IMR-90 (cell line): ENCODE results near the gene C1QTNF1. TPM values are rescaled to one million over a fixed set of nuclear protein-coding genes. Genes with fewer than 3 reads are reported as not detected.

ENCODE experiments used
- ATAC-seq: fragments of 200-7000 bp; cut with Tn5 transposase; 2 replicates; pipeline ENCODE4 v1.9.1; 2020; ENCODE audit warnings: low read depth, mild to moderate bottlenecking, moderate library complexity
- BruUV-seq: library from RNA; stranded (reverse); fragments of 400-500 nt; replicated peaks from 2 replicates; lab custom pipeline; 2021; lab: Mats Ljungman, UMichigan
- CTCF ChIA-PET: fragments of 300-600 bp; formaldehyde crosslinking; extraction: SDS; loops from one replicate; lab custom pipeline; 2021; ENCODE audit warnings: antibody characterized with exemption; lab: Yijun Ruan, JAX
- POLR2A ChIA-PET: fragments of 300-600 bp; sonication (Branson Sonifier 250); formaldehyde crosslinking; loops from one replicate; lab custom pipeline; 2022; ENCODE audit warnings: antibody characterized with exemption; ENCODE audit not compliant: unreplicated experiment; lab: Charles Lee
- DNase-seq: peaks from one replicate; pipeline ENCODE4 v3.0.0; 2013
- H2AFZ ChIP-seq: replicated peaks from 2 replicates; pipeline ENCODE3; 2013; ENCODE audit warnings: low read length, mild to moderate bottlenecking; ENCODE audit not compliant: poor library complexity
- H2AK5ac ChIP-seq: 2 replicates; pipeline ENCODE4 v1.6.1; 2013; ENCODE audit warnings: low read depth, low read length, inconsistent platforms
- H2AK9ac ChIP-seq: replicated peaks from 2 replicates; pipeline ENCODE3; 2013; ENCODE audit warnings: mild to moderate bottlenecking, low read depth, low read length, moderate library complexity; ENCODE audit not compliant: poor library complexity
- H2BK120ac ChIP-seq: 2 replicates; pipeline ENCODE4 v1.6.1; 2013; ENCODE audit warnings: low read depth, low read length, inconsistent platforms
- H2BK15ac ChIP-seq: 3 replicates; pipeline ENCODE4 v1.6.1; 2013; ENCODE audit warnings: low read depth, low read length, inconsistent platforms
- H2BK20ac ChIP-seq: 2 replicates; pipeline ENCODE4 v1.6.1; 2013; ENCODE audit warnings: low read depth, mild to moderate bottlenecking, inconsistent platforms, low read length, moderate library complexity
- H2BK5ac ChIP-seq: 2 replicates; pipeline ENCODE4 v1.6.1; 2013; ENCODE audit warnings: mild to moderate bottlenecking, low read depth, low read length, inconsistent platforms; ENCODE audit not compliant: poor library complexity, severe bottlenecking
- H3K14ac ChIP-seq: replicated peaks from 2 replicates; pipeline ENCODE4 v1.6.1; 2013; ENCODE audit warnings: low read depth, low read length, inconsistent platforms
- H3K18ac ChIP-seq: 2 replicates; pipeline ENCODE4 v1.6.1; 2013; ENCODE audit warnings: low read depth, low read length, control low read depth
- H3K23ac ChIP-seq: 2 replicates; pipeline ENCODE4 v1.6.1; 2013; ENCODE audit warnings: low read depth, low read length, inconsistent platforms
- H3K27ac ChIP-seq: 2 replicates; pipeline ENCODE4 v1.5.1; 2013; ENCODE audit warnings: mild to moderate bottlenecking, control low read depth, low read length; ENCODE audit not compliant: insufficient read depth
- H3K27me3 ChIP-seq: 2 replicates; pipeline ENCODE4 v1.6.1; 2013; ENCODE audit warnings: low read length; ENCODE audit not compliant: control insufficient read depth, insufficient read depth
- H3K36me3 ChIP-seq: 2 replicates; pipeline ENCODE4 v1.6.1; 2013; ENCODE audit warnings: low read length, mixed read lengths; ENCODE audit not compliant: control insufficient read depth, insufficient read depth
- H3K4ac ChIP-seq: 2 replicates; pipeline ENCODE4 v1.6.1; 2013; ENCODE audit warnings: low read depth, low read length, inconsistent platforms
- H3K4me1 ChIP-seq: 2 replicates; pipeline ENCODE4 v1.6.1; 2013; ENCODE audit warnings: low read length, mixed read lengths; ENCODE audit not compliant: control insufficient read depth, insufficient read depth
- H3K4me2 ChIP-seq: 2 replicates; pipeline ENCODE4 v1.6.1; 2013; ENCODE audit warnings: low read depth, mild to moderate bottlenecking, control low read depth, low read length, moderate library complexity
- H3K4me3 ChIP-seq: 2 replicates; pipeline ENCODE4 v1.5.1; 2013; ENCODE audit warnings: low read depth, mild to moderate bottlenecking, control low read depth, low read length, moderate library complexity; ENCODE audit not compliant: insufficient read depth
- H3K56ac ChIP-seq: 2 replicates; pipeline ENCODE4 v1.6.1; 2013; ENCODE audit warnings: low read length, inconsistent platforms; ENCODE audit not compliant: insufficient read depth; ENCODE audit errors: extremely low read depth
- H3K79me1 ChIP-seq, 2 experiments: 2 replicates each; pipeline ENCODE4 v1.6.1; 2013; ENCODE audit warnings: low read length in 2 of 2, inconsistent platforms in 1 of 2, low read depth in 1 of 2
- H3K9ac ChIP-seq: 2 replicates; pipeline ENCODE4 v1.6.1; 2013; ENCODE audit warnings: low read depth, low read length, control low read depth
- H3K9me1 ChIP-seq: 2 replicates; pipeline ENCODE4 v1.6.1; 2013; ENCODE audit warnings: low read length, inconsistent platforms; ENCODE audit not compliant: insufficient read depth
- H3K9me3 ChIP-seq: 2 replicates; pipeline ENCODE4 v1.6.1; 2013; ENCODE audit warnings: low read length; ENCODE audit not compliant: control insufficient read depth, insufficient read depth
- H4K20me1 ChIP-seq: 2 replicates; pipeline ENCODE4 v1.6.1; 2013; ENCODE audit warnings: low read length, inconsistent platforms; ENCODE audit not compliant: insufficient read depth
- H4K5ac ChIP-seq: 2 replicates; pipeline ENCODE4 v1.6.1; 2013; ENCODE audit warnings: mild to moderate bottlenecking, low read depth, low read length, control low read depth
- H4K8ac ChIP-seq, 2 experiments: 2 replicates each; pipeline ENCODE4 v1.6.1; 2013; ENCODE audit warnings: low read depth in 2 of 2, low read length in 2 of 2, control low read depth in 1 of 2, inconsistent platforms in 1 of 2
- H4K91ac ChIP-seq: 2 replicates; pipeline ENCODE4 v1.6.1; 2013; ENCODE audit warnings: low read depth, low read length, inconsistent platforms; ENCODE audit not compliant: insufficient read depth
- BHLHE40 ChIP-seq: fragments of 150-350 bp; IDR thresholded peaks from 2 replicates; pipeline ENCODE4 v1.6.1; 2016; ENCODE audit warnings: mild to moderate bottlenecking, low read depth, low read length
- CEBPB ChIP-seq: IDR thresholded peaks from 2 replicates; pipeline ENCODE4 v1.6.1; 2012; ENCODE audit warnings: low read depth, low read length, improper control_type of control experiment
- CHD1 ChIP-seq: IDR thresholded peaks from 2 replicates; pipeline ENCODE4 v1.6.1; 2012; ENCODE audit warnings: low read depth, low read length, improper control_type of control experiment
- FOS ChIP-seq: fragments of 150-350 bp; IDR thresholded peaks from 2 replicates; pipeline ENCODE4 v1.6.1; 2016; ENCODE audit warnings: low read depth, low read length
- MAFK ChIP-seq: IDR thresholded peaks from 2 replicates; pipeline ENCODE4 v1.6.1; 2012; ENCODE audit warnings: low read depth, low read length, improper control_type of control experiment
- MAZ ChIP-seq: IDR thresholded peaks from 2 replicates; pipeline ENCODE4 v1.6.1; 2012; ENCODE audit warnings: low read depth, mild to moderate bottlenecking, low read length, improper control_type of control experiment, moderate library complexity, borderline replicate concordance
- MXI1 ChIP-seq: IDR thresholded peaks from 2 replicates; pipeline ENCODE4 v1.6.1; 2012; ENCODE audit warnings: low read depth, mild to moderate bottlenecking, low read length, moderate library complexity, borderline replicate concordance
- NFE2L2 ChIP-seq: fragments of 150-350 bp; IDR thresholded peaks from 2 replicates; pipeline ENCODE4 v1.6.1; 2016; ENCODE audit warnings: low read depth, mild to moderate bottlenecking, low read length
- POLR2A ChIP-seq: IDR thresholded peaks from 2 replicates; pipeline ENCODE4 v1.6.1; 2012; ENCODE audit warnings: mild to moderate bottlenecking, low read depth, low read length
- RAD21 ChIP-seq: IDR thresholded peaks from 2 replicates; pipeline ENCODE4 v1.6.1; 2012; ENCODE audit warnings: low read length, improper control_type of control experiment
- RCOR1 ChIP-seq: IDR thresholded peaks from 2 replicates; pipeline ENCODE4 v1.6.1; 2012; ENCODE audit warnings: mild to moderate bottlenecking, low read length, improper control_type of control experiment; ENCODE audit not compliant: insufficient replicate concordance
- RFX5 ChIP-seq: IDR thresholded peaks from 2 replicates; pipeline ENCODE4 v1.8.0; 2012; ENCODE audit warnings: low read depth, mild to moderate bottlenecking, low read length, moderate library complexity
- SMC3 ChIP-seq: fragments of 150-350 bp; IDR thresholded peaks from 2 replicates; pipeline ENCODE4 v1.6.1; 2016; ENCODE audit warnings: low read depth, mild to moderate bottlenecking, antibody characterized with exemption, low read length, moderate library complexity
- WGBS, 2 experiments: methylation state at CpG; one replicate each; pipeline versions ENCODE4 v1.1.5 to v1.1.7; 2013; ENCODE audit warnings: missing lambda C conversion rate in 2 of 2; ENCODE audit not compliant: insufficient read length in 1 of 2; ENCODE audit errors: extremely low coverage in 2 of 2; 5-methylcytosine and 5-hydroxymethylcytosine counted together
- dilution Hi-C: fragments of 300-500 bp; cut with HindIII; formaldehyde crosslinking; loops from one replicate; pipeline ENCODE4 v1.14.3; 2018; ENCODE audit warnings: low sequenced_read_pairs; ENCODE audit not compliant: unreplicated experiment
- in situ Hi-C: fragments of 300-500 bp; cut with MboI; formaldehyde crosslinking; loops from 3 replicates; pipeline ENCODE4 v1.14.3; 2019; ENCODE audit warnings: low sequenced_read_pairs, inconsistent platforms, mixed read lengths
- intact Hi-C: fragments of 100-400 bp; cut with micrococcal nuclease; formaldehyde crosslinking; loops from 2 replicates; pipeline ENCODE4 v1.10.0; 2022
- polyA plus RNA-seq, 3 experiments: library from polyadenylated mRNA; depleted of rRNA; stranded (reverse); fragments of >200 nt; gene quantifications; 2 replicates each; pipeline ENCODE4 v1.2.3, GENCODE V29; 2012; ENCODE audit warnings: low replicate concordance in 1 of 3
- total RNA-seq: library from RNA; depleted of rRNA; stranded (reverse); fragments of >200 nt; gene quantifications from 2 replicates; pipeline ENCODE4 v1.2.3, GENCODE V29; 2012
- TF ChIP-seq, protein P1 (sequence below): fragments of 150-350 bp; IDR thresholded peaks from 2 replicates; pipeline ENCODE4 v1.6.1; 2017; ENCODE audit warnings: mild to moderate bottlenecking, antibody characterized with exemption, low read length, low read depth
- TF ChIP-seq, protein P2 (sequence below): fragments of 150-350 bp; IDR thresholded peaks from 2 replicates; pipeline ENCODE4 v1.6.1; 2016; ENCODE audit warnings: low read depth, mild to moderate bottlenecking, low read length, moderate library complexity, borderline replicate concordance
- TF ChIP-seq, protein P3 (sequence below): conservative IDR thresholded peaks from 2 replicates; pipeline ENCODE4 v1.5.1; 2012; ENCODE audit warnings: mild to moderate bottlenecking, low read depth, low read length, improper control_type of control experiment

Gene C1QTNF1
- total and polyA plus RNA-seq, 2 of the 4 experiments (the other 2 are of a cell fraction), result 3.4 to 8.4 TPM

DNA sequence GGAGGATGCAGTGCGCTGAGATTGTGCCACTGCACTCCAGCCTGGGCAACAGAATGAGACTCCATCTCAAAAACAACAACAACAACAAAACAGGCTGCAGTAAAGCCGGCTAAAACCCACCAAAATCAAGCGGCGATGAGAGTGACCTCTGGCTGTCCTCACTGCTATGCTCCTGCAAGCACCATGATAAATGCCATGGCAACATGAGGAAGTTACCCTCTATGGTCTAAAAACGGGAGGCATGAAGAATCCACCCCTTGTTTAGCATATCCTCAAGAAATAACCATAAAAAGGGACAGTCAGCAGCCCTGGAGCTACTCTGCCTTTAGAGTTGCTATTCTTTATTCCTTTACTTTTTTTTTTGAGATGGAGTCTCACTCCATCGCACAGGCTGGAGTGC is 35.8 kb upstream of the C1QTNF1 start:
- H3K18ac ChIP-seq, result no peak overlapping the region
- TF ChIP-seq, protein P1, sequence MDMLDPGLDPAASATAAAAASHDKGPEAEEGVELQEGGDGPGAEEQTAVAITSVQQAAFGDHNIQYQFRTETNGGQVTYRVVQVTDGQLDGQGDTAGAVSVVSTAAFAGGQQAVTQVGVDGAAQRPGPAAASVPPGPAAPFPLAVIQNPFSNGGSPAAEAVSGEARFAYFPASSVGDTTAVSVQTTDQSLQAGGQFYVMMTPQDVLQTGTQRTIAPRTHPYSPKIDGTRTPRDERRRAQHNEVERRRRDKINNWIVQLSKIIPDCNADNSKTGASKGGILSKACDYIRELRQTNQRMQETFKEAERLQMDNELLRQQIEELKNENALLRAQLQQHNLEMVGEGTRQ, result no peak
- TF ChIP-seq CEBPB (no peak), MAFK (no peak), CHD1 (no peak), RAD21 (no peak), POLR2A (no peak), MAZ (no peak), RCOR1 (no peak), FOS (no peak), NFE2L2 (no peak), SMC3 (no peak), MXI1 (no peak), RFX5 (no peak), BHLHE40 (no peak)
- TF ChIP-seq, protein P2, sequence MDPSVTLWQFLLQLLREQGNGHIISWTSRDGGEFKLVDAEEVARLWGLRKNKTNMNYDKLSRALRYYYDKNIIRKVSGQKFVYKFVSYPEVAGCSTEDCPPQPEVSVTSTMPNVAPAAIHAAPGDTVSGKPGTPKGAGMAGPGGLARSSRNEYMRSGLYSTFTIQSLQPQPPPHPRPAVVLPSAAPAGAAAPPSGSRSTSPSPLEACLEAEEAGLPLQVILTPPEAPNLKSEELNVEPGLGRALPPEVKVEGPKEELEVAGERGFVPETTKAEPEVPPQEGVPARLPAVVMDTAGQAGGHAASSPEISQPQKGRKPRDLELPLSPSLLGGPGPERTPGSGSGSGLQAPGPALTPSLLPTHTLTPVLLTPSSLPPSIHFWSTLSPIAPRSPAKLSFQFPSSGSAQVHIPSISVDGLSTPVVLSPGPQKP, result no peak
- TF ChIP-seq, protein P3, sequence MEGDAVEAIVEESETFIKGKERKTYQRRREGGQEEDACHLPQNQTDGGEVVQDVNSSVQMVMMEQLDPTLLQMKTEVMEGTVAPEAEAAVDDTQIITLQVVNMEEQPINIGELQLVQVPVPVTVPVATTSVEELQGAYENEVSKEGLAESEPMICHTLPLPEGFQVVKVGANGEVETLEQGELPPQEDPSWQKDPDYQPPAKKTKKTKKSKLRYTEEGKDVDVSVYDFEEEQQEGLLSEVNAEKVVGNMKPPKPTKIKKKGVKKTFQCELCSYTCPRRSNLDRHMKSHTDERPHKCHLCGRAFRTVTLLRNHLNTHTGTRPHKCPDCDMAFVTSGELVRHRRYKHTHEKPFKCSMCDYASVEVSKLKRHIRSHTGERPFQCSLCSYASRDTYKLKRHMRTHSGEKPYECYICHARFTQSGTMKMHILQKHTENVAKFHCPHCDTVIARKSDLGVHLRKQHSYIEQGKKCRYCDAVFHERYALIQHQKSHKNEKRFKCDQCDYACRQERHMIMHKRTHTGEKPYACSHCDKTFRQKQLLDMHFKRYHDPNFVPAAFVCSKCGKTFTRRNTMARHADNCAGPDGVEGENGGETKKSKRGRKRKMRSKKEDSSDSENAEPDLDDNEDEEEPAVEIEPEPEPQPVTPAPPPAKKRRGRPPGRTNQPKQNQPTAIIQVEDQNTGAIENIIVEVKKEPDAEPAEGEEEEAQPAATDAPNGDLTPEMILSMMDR, result no peak
- 83% methylated on average over 4 of the region's 6 CpGs; no CpG with 5 or more reads in 1 of the 2 experiments for WGBS, 2 experiments
- H2AK9ac ChIP-seq, result no peak overlapping the region
- dilution Hi-C loops, result no loop called here
- in situ Hi-C loops, result no loop called here
- peaks cover 27% of the 10 kb centered on the region for H3K36me3 ChIP-seq
- ChIA-PET CTCF (interaction anchor here (0.6 kb wide), 1 partner anchor 1267 kb away, joined by 3 read pairs; no protein-coding TSS in a partner anchor), POLR2A (no interaction called here)
- H3K4me1 ChIP-seq, result peaks cover 5% of the 10 kb centered on the region
- peak overlapping the region; percentile 27; the same call in 1 of the 2 replicates for H2AK5ac ChIP-seq
- intact Hi-C loops, result no loop called here
- H3K9me3 ChIP-seq, result no peaks in the 10 kb centered on the region
- no peak overlapping the region for H3K23ac ChIP-seq
- no peak overlapping the region for H3K9ac ChIP-seq
- H3K4me3 ChIP-seq, result no peak overlapping the region
- H2BK20ac ChIP-seq, result no peak overlapping the region
- no peak overlapping the region for H3K27ac ChIP-seq
- no peak for ATAC-seq
- no peak overlapping the region for H2BK5ac ChIP-seq
- H4K20me1 ChIP-seq, result peaks cover 4% of the 10 kb centered on the region
- no peak overlapping the region for H3K4ac ChIP-seq
- H4K5ac ChIP-seq, result no peak overlapping the region
- no peak overlapping the region for H2BK120ac ChIP-seq
- H4K8ac ChIP-seq, result no peak overlapping the region
- H2BK15ac ChIP-seq, result no peak overlapping the region
- H3K79me1 ChIP-seq, result peaks cover 4 to 21% of the 10 kb centered on the region in 2 experiments
- no TSS peak for BruUV-seq
- H3K4me2 ChIP-seq, result no peak overlapping the region
- no peak for DNase-seq
- no peaks in the 10 kb centered on the region for H3K27me3 ChIP-seq
- H4K91ac ChIP-seq, result no peak overlapping the region
- H2AFZ ChIP-seq, result no peak overlapping the region
- H3K56ac ChIP-seq, result no peak overlapping the region
- peaks cover 4% of the 10 kb centered on the region; the same call in 1 of the 2 replicates for H3K9me1 ChIP-seq
- no peak overlapping the region for H3K14ac ChIP-seq
